GM12892 (cell line): ENCODE measurements around the gene DDX20.

ENCODE experiments used
- DNase-seq: peaks from one replicate; pipeline ENCODE4 v3.0.0; 2011; ENCODE audit not compliant: insufficient read length
- FAIRE-seq: peaks from 2 replicates; lab custom pipeline; 2011; peaks lifted over from hg19 to GRCh38; lab: Jason Lieb, UNC
- POLR2A ChIP-seq: IDR thresholded peaks from 2 replicates; pipeline ENCODE4 v1.6.1; 2011; ENCODE audit warnings: low read depth, low read length, control low read depth
- POLR2AphosphoS5 ChIP-seq: IDR thresholded peaks from 2 replicates; pipeline ENCODE4 v1.6.1; 2011; ENCODE audit warnings: low read depth, low read length, control low read depth
- TAF1 ChIP-seq: IDR thresholded peaks from 2 replicates; pipeline ENCODE4 v1.6.1; 2011; ENCODE audit warnings: low read depth, mild to moderate bottlenecking, control low read depth, low read length, borderline replicate concordance

The DDX20 gene

GRCh38 chr1:111733183-111733991 is 22.3 kb upstream of the DDX20 start:
- TF ChIP-seq POLR2AphosphoS5 (no peak), POLR2A (no peak), TAF1 (no peak)
- no peak for DNase-seq
- FAIRE-seq: no peak

- DNase-seq (no peak), FAIRE-seq (no peak)
- no peak for TF ChIP-seq TAF1
- no peak for TF ChIP-seq POLR2A
- TF ChIP-seq POLR2AphosphoS5: no peak
These were observed 21.7 kb upstream of the DDX20 start for GRCh38 chr1:111733992-111734341.

- TF ChIP-seq POLR2AphosphoS5 (no peak), POLR2A (no peak), TAF1 (no peak)
- FAIRE-seq (no peak), DNase-seq (no peak)
These were observed 21.3 kb upstream of the DDX20 start for GRCh38 chr1:111734426-111734825.

GRCh38 chr1:111734856-111735255 is 20.8 kb upstream of the DDX20 start:
- TF ChIP-seq POLR2AphosphoS5 (no peak), TAF1 (no peak), POLR2A (no peak)
- DNase-seq: no peak
- FAIRE-seq: no peak

GRCh38 chr1:111735321-111735720 is 20.4 kb upstream of the DDX20 start:
- FAIRE-seq (no peak), DNase-seq (no peak)
- TF ChIP-seq POLR2AphosphoS5 (no peak), POLR2A (no peak), TAF1 (no peak)

- TF ChIP-seq TAF1 (no peak), POLR2A (no peak), POLR2AphosphoS5 (no peak)
- DNase-seq: no peak
- no peak for FAIRE-seq
These were observed 19.7 kb upstream of the DDX20 start for GRCh38 chr1:111735858-111736544.

GRCh38 chr1:111736548-111737215 is 19.0 kb upstream of the DDX20 start:
- no peak for TF ChIP-seq POLR2AphosphoS5
- TF ChIP-seq TAF1: no peak
- no peak for TF ChIP-seq POLR2A
- FAIRE-seq: no peak
- DNase-seq: no peak

- DNase-seq (no peak), FAIRE-seq (no peak)
- no peak for TF ChIP-seq TAF1
- no peak for TF ChIP-seq POLR2AphosphoS5
- TF ChIP-seq POLR2A: no peak
These were observed 18.2 kb upstream of the DDX20 start for GRCh38 chr1:111737216-111738132.

- TF ChIP-seq POLR2A (no peak), TAF1 (no peak), POLR2AphosphoS5 (no peak)
- FAIRE-seq (peak; percentile 82), DNase-seq (no peak)
These were observed 17.6 kb upstream of the DDX20 start for GRCh38 chr1:111738133-111738435.

- DNase-seq (peak; percentile 40), FAIRE-seq (peak; percentile 77)
- no peak for TF ChIP-seq POLR2AphosphoS5
- TF ChIP-seq TAF1: no peak
- no peak for TF ChIP-seq POLR2A
These were observed 17.1 kb upstream of the DDX20 start for GRCh38 chr1:111738436-111739193.
